HT1080 (cell line): ENCODE measurements around the gene UNC79. TPM values are rescaled to one million over a fixed set of nuclear protein-coding genes. Genes with fewer than 3 reads are reported as not detected.

Source experiments
- DNase-seq: peaks from one replicate; pipeline ENCODE4 v3.0.0-alpha.2; 2015; ENCODE audit warnings: low read depth
- total RNA-seq: library from RNA; depleted of rRNA; stranded (reverse); fragments of >200 nt; shearing (Covaris generic); gene quantifications from 2 replicates; pipeline ENCODE4 v1.2.3, GENCODE V29; 2014

The UNC79 gene
- total RNA-seq, 1 experiment from 2014 or later: not detected

- DNase-seq: peak; percentile 46
Observed at GRCh38 chr14:93655078-93655750, 224.5 kb downstream of the UNC79 start.

GRCh38 chr14:93657875-93658274 is 227.1 kb downstream of the UNC79 start:
- DNase-seq: no peak

- no peak for DNase-seq
Observed at GRCh38 chr14:93663317-93663716, 232.6 kb downstream of the UNC79 start.

GRCh38 chr14:93665169-93665568 is 234.4 kb downstream of the UNC79 start:
- no peak for DNase-seq

- DNase-seq: no peak
Observed at GRCh38 chr14:93669632-93670031, 238.9 kb downstream of the UNC79 start.

GRCh38 chr14:93674343-93674742 is 243.6 kb downstream of the UNC79 start:
- no peak for DNase-seq

GRCh38 chr14:93675651-93676050 is 244.9 kb downstream of the UNC79 start:
- DNase-seq: no peak

GRCh38 chr14:93676416-93676958 is 245.7 kb downstream of the UNC79 start:
- no peak for DNase-seq

GRCh38 chr14:93682459-93682858 is 251.7 kb downstream of the UNC79 start:
- DNase-seq: no peak

- peak; percentile 60 for DNase-seq
Observed at GRCh38 chr14:93683226-93683625, 252.5 kb downstream of the UNC79 start.

- DNase-seq: no peak
Observed at GRCh38 chr14:93685121-93685895, 254.6 kb downstream of the UNC79 start.

- DNase-seq: peak; percentile 4
Observed at GRCh38 chr14:93686268-93686667, 255.5 kb downstream of the UNC79 start.

- no peak for DNase-seq
Observed at GRCh38 chr14:93688239-93688666, 257.5 kb downstream of the UNC79 start.

GRCh38 chr14:93688820-93689219 is 258.1 kb downstream of the UNC79 start:
- no peak for DNase-seq

- DNase-seq: no peak
Observed at GRCh38 chr14:93690146-93690545, 259.4 kb downstream of the UNC79 start.

- DNase-seq: no peak
Observed at GRCh38 chr14:93691042-93691780, 260.5 kb downstream of the UNC79 start.

GRCh38 chr14:93693914-93694313 is 263.2 kb downstream of the UNC79 start:
- no peak for DNase-seq

- DNase-seq: no peak
Observed at GRCh38 chr14:93700928-93701327, 270.2 kb downstream of the UNC79 start.

GRCh38 chr14:93701562-93701961 is 270.8 kb downstream of the UNC79 start:
- no peak for DNase-seq

- peak; percentile 11 for DNase-seq
Observed at GRCh38 chr14:93702946-93703345, 272.2 kb downstream of the UNC79 start.

GRCh38 chr14:93703941-93704340 is 273.2 kb downstream of the UNC79 start:
- DNase-seq: no peak
